ENCODE data around the gene PLA2G6. TPM values are rescaled to one million over a fixed set of nuclear protein-coding genes. Genes with fewer than 3 reads are reported as not detected.

Gene PLA2G6
- total RNA-seq, 2 experiments from 2014 or later: 33.9 to 83.9 TPM

DNA sequence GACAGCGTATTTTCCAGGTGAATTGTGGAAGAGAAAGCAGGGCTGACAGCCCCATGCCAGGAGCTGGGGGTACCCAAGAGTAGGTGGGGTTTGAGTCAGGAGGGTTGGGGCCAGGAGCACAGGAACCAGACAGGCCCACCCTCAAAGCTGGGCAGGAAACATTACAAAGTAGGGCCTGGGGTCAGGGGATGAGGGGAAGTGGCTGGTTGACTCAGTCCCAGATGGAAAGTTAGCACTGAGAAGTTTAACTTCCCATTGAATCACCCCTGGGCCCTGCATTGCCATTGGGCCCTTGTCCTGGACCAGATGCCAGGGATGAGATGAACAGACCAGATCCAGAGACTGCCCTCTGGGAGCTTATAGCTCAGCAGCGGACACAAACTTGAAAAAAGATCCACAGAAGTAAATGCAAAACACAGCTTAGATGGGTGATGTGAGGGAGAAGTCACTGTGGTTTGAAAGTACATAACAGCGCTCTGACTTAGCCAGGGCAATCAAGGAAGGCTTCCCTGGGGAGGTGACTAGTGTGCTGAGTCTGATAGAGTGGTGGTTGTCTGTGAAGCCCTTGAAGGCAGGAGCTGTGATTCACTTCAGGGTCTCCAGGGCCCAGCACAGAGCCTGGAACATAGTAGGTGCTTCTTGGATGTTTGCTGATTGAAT is 22.4 kb upstream of the PLA2G6 start:
- Histone ChIP-seq H3K79me2 (ENCODE audit: insufficient read depth, low read depth, low read length) (no peaks in the 10 kb centered on the region), H3K27ac (ENCODE audit: low read depth, low read length, poor library complexity, severe bottlenecking) (peak overlapping the region; percentile 19), H3K9me2 (ENCODE audit: insufficient read depth, low read length) (no peaks in the 10 kb centered on the region), H3K4me2 (ENCODE audit: low read length) (peak overlapping the region; percentile 90), H4K20me1 (ENCODE audit: insufficient read depth, low read length) (no peaks in the 10 kb centered on the region), H3K36me3 (ENCODE audit: insufficient read depth, low read length) (no peaks in the 10 kb centered on the region), H3K4me3 (ENCODE audit: low read depth, low read length, poor library complexity, severe bottlenecking) (peak overlapping the region; percentile 79), H3K9me3 (ENCODE audit: low read length) (no peaks in the 10 kb centered on the region), H2AFZ (ENCODE audit: low read length) (no peak overlapping the region), H3K4me1 (ENCODE audit: insufficient read depth, low read length, poor library complexity, severe bottlenecking) (peaks cover 46% of the 10 kb centered on the region)
- TF ChIP-seq CTCF (conservative IDR thresholded peaks at IDR 0.05; ENCODE audit: low read length): no peak
- no peak for TF ChIP-seq EZH2phosphoT487 (IDR thresholded peaks at IDR 0.05; ENCODE audit: borderline replicate concordance, low read depth, low read length)
- ChIA-PET POLR2A (interaction anchor here (1.4 kb wide), 1 partner anchor 10 kb away, joined by 3 read pairs; no protein-coding TSS in a partner anchor), CTCF (ENCODE audit: unreplicated experiment) (no interaction called here)
- BruUV-seq (replicated peaks): no TSS peak
- DNase-seq (ENCODE audit: low spot score): peak; percentile 35
- intact Hi-C loops (cut with micrococcal nuclease; ENCODE audit: unreplicated experiment): loop anchor here (2.0 to 5.0 kb wide), 4 partner anchors 38 to 368 kb away; partner anchors contain the start of genes CSNK1E and DMC1

DNA sequence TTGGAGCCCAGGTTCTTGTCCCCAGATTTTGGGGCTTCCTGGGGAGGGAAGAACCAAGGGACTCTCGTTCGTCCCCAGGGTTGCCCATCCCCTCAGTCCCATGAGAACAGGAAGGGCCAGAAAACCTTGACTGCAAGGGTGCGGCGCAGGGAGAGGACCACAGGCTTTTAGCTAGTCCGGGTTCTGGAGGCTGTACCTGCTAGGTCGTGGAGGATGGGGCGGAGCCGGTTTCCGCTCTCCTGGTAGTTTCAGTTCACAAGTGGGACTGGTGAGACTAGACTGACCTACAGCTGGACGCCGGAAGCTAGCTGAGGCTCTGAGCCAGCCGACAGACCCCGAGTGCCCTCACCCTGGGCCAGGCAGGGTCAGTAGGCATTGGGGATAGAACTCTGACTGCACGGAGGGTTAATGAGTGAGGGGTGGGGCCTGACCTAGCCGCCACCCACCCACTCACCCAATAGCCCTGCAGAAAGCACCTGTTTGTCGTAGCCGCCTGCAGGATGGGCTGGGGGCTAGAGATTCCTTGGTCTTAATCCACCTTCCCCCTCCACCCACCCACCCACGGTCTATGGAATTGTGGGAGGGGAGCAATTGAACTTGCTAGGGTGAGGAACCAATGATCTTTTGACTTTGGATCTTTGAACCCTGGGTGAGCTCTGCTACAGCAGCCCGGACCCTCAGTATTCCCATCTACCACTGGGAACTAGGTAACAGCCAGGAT is 21.6 kb upstream of the PLA2G6 start:
- DNase-seq (ENCODE audit: low spot score): peak; percentile 32
- no peaks in the 10 kb centered on the region for H3K9me3 ChIP-seq (ENCODE audit: low read length)
- H3K4me1 ChIP-seq (ENCODE audit: insufficient read depth, low read length, poor library complexity, severe bottlenecking): peaks cover 47% of the 10 kb centered on the region
- TF ChIP-seq CTCF (conservative IDR thresholded peaks at IDR 0.05; ENCODE audit: low read length) (no peak), EZH2phosphoT487 (IDR thresholded peaks at IDR 0.05; ENCODE audit: borderline replicate concordance, low read depth, low read length) (no peak)
- ChIA-PET CTCF (ENCODE audit: unreplicated experiment) (no interaction called here), POLR2A (interaction anchor here (1.4 kb wide), 1 partner anchor 9 kb away, joined by 3 read pairs; no protein-coding TSS in a partner anchor)
- intact Hi-C loops (cut with micrococcal nuclease; ENCODE audit: unreplicated experiment): loop anchor here (2.0 to 5.0 kb wide), 4 partner anchors 39 to 369 kb away; partner anchors contain the start of genes CSNK1E and DMC1
- H3K9me2 ChIP-seq (ENCODE audit: insufficient read depth, low read length): no peaks in the 10 kb centered on the region
- H3K4me3 ChIP-seq (ENCODE audit: low read depth, low read length, poor library complexity, severe bottlenecking): peak overlapping the region; percentile 79
- H3K79me2 ChIP-seq (ENCODE audit: insufficient read depth, low read depth, low read length): no peaks in the 10 kb centered on the region
- peak overlapping the region; percentile 19 for H3K27ac ChIP-seq (ENCODE audit: low read depth, low read length, poor library complexity, severe bottlenecking)
- no peaks in the 10 kb centered on the region for H4K20me1 ChIP-seq (ENCODE audit: insufficient read depth, low read length)
- H3K4me2 ChIP-seq (ENCODE audit: low read length): peak overlapping the region; percentile 90
- no TSS peak for BruUV-seq (replicated peaks)
- peak overlapping the region; percentile 48 for H2AFZ ChIP-seq (ENCODE audit: low read length)
- H3K36me3 ChIP-seq (ENCODE audit: insufficient read depth, low read length): no peaks in the 10 kb centered on the region

Measured in OCI-LY7 (cell line).